ENCODE data around the gene AQP9. TPM values are rescaled to one million over a fixed set of nuclear protein-coding genes. Genes with fewer than 3 reads are reported as not detected.

Gene AQP9
- total RNA-seq, 4 donors from 2014 or later = 12.2 to 56.8 (median 36.3) TPM

- DNase-seq (ENCODE audit: low spot score) = no peak
These were observed 23.3 kb downstream of the AQP9 start for GRCh38 chr15:58161436-58161930.

DNA sequence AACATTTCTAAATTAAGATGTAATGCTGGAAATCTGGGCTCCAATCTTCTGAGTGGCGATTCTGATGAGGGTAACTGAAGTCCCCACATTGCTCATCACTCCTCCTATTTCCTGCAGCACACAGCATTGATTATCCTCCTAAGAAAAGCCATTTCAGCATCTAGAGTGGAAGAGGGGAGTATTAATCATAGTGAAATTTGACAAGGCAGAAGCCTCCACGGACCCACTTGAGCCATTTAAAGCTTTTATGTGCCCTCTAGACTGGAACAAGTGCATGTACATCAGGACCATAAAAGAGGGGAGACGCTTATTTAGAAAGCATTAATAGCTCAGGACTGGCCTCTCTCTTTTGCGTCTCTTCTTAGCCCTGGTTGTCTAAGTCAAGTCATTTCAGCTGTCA is 25.8 kb downstream of the AQP9 start:
- TF ChIP-seq, protein P1, sequence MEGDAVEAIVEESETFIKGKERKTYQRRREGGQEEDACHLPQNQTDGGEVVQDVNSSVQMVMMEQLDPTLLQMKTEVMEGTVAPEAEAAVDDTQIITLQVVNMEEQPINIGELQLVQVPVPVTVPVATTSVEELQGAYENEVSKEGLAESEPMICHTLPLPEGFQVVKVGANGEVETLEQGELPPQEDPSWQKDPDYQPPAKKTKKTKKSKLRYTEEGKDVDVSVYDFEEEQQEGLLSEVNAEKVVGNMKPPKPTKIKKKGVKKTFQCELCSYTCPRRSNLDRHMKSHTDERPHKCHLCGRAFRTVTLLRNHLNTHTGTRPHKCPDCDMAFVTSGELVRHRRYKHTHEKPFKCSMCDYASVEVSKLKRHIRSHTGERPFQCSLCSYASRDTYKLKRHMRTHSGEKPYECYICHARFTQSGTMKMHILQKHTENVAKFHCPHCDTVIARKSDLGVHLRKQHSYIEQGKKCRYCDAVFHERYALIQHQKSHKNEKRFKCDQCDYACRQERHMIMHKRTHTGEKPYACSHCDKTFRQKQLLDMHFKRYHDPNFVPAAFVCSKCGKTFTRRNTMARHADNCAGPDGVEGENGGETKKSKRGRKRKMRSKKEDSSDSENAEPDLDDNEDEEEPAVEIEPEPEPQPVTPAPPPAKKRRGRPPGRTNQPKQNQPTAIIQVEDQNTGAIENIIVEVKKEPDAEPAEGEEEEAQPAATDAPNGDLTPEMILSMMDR (IDR thresholded peaks at IDR 0.05) = no peak
- ATAC-seq (ENCODE audit: low FRiP score) = no peak
- no peak for DNase-seq (ENCODE audit: low spot score)

More at GRCh38 chr15:58161436-58161930, 23.3 kb downstream of the AQP9 start:
- ATAC-seq (ENCODE audit: low FRiP score) = no peak
- TF ChIP-seq, protein P1 (IDR thresholded peaks at IDR 0.05) = no peak

- no peak for ATAC-seq (ENCODE audit: low FRiP score)
- DNase-seq (ENCODE audit: low spot score) = no peak
- TF ChIP-seq, protein P1 (IDR thresholded peaks at IDR 0.05) = no peak
These were observed 26.7 kb downstream of the AQP9 start for GRCh38 chr15:58164926-58165325.

DNA sequence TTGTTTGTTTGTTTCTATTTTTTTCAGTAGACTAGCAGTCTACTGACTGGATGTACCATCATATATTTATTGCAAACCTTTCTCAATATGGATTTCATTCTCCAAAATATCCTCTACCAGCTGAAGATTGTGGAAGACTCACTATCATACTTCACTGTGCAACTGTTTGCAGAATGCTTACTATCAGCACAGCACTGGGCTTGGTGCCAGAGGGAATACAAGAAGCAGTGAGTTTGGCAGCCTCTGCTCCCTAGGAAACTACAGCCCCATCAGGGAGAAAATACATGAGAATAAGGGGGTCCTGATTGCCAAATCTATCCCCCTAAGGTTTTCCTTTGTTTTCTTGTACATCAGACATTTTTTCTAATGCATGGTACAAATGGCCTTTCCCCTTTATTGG is 27.5 kb downstream of the AQP9 start:
- DNase-seq (ENCODE audit: low spot score) (peak; percentile 47), ATAC-seq (ENCODE audit: low FRiP score) (peak; percentile 70)
- TF ChIP-seq, protein P1 (IDR thresholded peaks at IDR 0.05) = no peak

DNA sequence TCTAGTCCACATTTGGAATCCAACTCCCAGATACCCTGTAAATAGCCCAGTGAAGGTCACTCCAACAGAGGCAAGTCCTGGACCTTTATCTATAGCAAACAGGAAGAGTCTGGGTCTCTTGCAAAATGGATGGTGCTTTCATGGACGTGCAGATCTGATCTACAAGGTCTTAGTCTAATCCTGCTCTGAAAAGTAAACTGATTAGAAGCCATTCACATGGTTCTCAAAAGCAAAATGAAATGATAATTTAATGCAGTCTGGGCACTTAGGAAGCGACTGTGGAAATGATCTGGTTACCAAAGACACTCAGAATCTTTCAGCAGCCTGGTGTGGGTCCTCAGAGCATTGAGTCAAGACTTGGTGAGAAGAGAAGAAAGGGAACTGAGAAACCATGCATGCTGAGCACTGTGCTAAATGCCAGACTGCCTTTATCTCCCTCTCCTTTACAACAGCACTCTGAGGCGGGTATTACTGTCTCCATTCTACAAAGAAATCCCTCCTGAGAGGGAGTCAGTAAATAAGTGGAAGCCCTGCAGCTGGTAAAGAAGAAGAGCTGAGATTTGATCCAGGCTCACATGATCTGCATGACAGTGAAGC is 29.0 kb downstream of the AQP9 start:
- TF ChIP-seq, protein P1 (IDR thresholded peaks at IDR 0.05) = no peak
- DNase-seq (ENCODE audit: low spot score) = no peak
- no peak for ATAC-seq (ENCODE audit: low FRiP score)

GRCh38 chr15:58169934-58170333 is 31.8 kb downstream of the AQP9 start:
- TF ChIP-seq, protein P1 (IDR thresholded peaks at IDR 0.05) = no peak
- ATAC-seq (ENCODE audit: low FRiP score) (no peak), DNase-seq (ENCODE audit: low spot score) (no peak)

- DNase-seq (ENCODE audit: low spot score) (no peak), ATAC-seq (ENCODE audit: low FRiP score) (no peak)
- TF ChIP-seq, protein P1 (IDR thresholded peaks at IDR 0.05) = no peak
These were observed 33.4 kb downstream of the AQP9 start for GRCh38 chr15:58171476-58172061.
